ENCODE measurements around the gene SLC35E2B.
"Not testable (repeated sequence)": the region's sequence is repeated elsewhere in the genome, so short reads cannot be mapped to it uniquely, and the experiment has no call there.

SLC35E2B gene

GRCh38 chr1:1702506-1702905, 9.9 kb upstream of the SLC35E2B start:
- DNase-seq, result not testable (repeated sequence)

- DNase-seq, result not testable (repeated sequence)
Observed at GRCh38 chr1:1700557-1700956, 8.0 kb upstream of the SLC35E2B start.

- DNase-seq, result not testable (repeated sequence)
Observed at GRCh38 chr1:1700067-1700466, 7.5 kb upstream of the SLC35E2B start.

GRCh38 chr1:1699061-1699460, 6.5 kb upstream of the SLC35E2B start:
- not testable (repeated sequence) for DNase-seq

GRCh38 chr1:1697358-1698183, 5.0 kb upstream of the SLC35E2B start:
- DNase-seq, result not testable (repeated sequence)

GRCh38 chr1:1696431-1697357, 4.1 kb upstream of the SLC35E2B start:
- DNase-seq, result not testable (repeated sequence)

DNA sequence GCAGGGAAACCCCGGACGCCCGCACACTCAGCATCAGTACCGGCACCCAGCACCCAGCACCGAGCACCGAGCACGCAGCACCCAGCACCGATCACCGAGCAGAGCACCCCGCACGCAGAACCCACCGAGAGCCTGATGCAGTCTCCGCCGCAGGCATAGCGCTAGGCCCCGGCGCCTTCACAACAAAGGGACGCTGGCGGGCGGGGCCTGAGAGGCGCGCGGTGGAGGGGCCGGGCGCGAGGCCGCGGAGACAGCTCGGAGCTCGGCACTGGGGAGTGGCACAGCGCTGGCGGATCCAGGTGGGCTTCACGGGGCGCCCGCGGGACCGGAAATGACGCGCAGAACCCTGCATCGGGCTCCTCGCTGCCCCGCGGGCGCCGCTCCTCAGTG, 276 bp downstream of the SLC35E2B start:
- peak; percentile 70 for DNase-seq

DNA sequence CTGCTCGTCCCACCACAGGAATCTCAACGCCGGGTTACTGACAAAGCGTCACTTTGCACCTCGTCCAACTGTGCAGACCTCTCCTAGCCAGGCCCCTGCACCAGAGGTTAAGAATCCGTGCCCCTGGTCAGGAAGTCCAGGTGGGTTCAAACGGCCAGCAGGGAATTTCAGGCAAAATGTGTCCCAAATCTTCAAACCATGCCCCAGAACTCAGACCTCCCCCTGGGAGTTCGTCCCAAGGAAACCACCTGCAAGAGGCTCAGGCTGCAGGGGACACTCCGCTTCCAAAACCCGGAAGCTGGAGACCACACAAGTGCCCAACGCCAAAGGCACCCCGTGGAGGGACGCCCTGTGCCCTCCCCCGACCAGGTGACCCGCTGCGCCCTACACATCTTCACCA, 1.2 kb downstream of the SLC35E2B start:
- not testable (repeated sequence) for DNase-seq

GRCh38 chr1:1689526-1689925, 3.1 kb downstream of the SLC35E2B start:
- DNase-seq, result not testable (repeated sequence)

DNA sequence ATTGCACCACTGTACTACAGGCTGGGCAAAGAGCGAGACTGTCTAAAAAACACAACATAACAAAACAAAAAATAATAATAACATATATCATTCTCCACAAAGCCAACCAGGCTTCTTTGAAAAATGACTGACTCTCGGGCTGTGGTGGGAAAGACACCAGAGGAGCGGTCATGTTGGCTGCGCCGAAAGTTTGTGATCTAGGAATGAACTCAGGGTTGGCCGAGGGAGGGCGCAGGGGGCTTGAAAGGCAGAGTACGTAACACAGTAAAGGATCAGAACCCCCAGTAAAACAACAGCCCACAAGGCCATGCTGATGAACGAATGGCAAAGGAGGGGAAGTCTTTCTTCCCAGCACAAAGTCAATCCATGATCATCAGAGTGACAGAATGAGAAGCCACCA, 4.7 kb downstream of the SLC35E2B start:
- DNase-seq, result no peak

DNA sequence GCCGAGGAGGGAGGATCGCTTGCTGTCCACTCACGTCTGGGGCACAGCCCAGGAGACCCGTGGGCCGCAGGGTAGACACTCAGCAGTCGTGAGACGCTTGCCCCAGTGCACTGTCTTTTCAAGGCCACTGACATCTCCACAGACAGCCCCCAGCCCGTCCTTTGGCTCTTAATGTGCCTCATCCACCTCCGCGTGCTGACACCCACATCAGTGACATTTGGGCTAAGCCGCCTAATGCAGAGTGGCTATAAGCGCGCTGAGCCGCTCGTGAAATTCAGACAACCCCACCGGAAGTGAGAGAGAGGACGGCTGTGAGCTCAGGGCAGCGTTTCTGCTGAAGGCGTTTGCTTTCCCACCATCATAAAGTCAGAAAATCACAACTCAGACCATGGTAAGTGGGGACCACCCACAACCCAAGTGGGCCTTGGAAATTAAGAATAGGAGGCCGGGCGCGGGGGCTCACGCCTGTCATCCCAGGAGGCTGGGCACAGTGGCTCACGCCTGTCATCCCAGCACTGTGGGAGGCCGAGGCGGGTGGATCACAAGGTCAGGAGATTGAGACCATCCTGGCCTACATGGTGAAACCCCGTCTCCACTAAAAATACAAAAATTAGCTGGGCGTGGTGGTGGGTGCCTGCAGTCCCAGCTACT, 8.4 kb downstream of the SLC35E2B start:
- DNase-seq, result no peak

GRCh38 chr1:1683104-1683905, 9.3 kb downstream of the SLC35E2B start:
- DNase-seq, result no peak

DNA sequence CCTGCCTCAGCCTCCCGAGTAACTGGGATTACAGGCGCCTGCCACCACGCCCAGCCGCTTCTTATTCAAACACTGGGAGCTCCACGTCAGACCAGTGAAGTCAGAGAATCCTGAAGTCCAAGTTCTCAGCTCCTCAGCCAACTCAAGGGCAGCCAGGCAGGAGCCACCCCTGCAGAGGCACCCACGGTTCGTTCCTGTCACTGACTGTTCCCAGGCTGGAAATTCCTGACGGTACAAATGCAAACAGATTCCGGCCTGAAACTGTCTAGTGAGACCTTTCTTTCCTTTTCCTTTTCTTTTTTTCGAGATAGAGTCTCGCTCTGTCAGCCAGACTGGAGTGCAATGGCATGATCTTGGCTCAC, 11.7 kb downstream of the SLC35E2B start:
- DNase-seq, result no peak

DNA sequence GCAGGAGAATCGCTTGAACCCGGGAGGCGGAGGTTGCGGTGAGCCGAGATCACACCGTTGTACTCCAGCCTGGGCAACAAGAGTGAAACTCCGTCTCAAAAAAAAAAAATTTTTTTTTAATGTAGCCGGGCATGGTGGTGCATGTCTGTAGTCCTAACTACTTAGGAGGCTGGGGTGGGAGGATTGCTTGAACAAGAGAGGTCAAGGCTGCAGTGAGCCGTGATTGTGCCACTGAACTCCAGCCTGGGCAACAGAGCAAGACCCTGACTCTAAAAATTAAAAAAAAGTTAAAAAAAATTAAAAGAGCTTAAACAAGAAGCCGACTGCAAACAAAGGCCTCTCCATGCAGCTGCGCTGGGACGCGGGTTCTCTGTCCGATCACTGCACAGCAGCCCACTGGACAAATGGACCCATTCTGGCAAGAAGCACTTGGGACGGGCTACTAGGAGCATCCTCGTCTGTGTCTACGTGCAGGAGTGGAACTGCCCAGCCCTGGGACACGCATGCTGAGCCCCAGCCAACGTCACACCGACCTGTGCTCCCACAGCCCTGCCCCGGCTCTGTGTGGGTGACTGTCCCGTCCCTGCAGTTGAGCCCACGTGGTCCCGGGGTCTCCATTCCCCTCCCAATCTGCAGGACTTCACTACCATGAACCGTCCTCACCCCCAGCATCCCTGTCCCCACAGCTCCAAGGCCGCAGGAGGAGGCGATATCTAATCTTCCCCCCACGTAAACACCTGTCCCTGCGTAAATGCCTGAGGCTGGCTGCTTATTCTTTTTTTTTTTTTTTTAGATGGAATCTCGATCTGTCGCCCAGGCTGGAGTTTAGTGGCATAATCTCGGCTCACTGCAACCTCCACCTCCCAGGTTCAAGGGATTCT, 12.3 kb downstream of the SLC35E2B start:
- DNase-seq, result no peak

DNA sequence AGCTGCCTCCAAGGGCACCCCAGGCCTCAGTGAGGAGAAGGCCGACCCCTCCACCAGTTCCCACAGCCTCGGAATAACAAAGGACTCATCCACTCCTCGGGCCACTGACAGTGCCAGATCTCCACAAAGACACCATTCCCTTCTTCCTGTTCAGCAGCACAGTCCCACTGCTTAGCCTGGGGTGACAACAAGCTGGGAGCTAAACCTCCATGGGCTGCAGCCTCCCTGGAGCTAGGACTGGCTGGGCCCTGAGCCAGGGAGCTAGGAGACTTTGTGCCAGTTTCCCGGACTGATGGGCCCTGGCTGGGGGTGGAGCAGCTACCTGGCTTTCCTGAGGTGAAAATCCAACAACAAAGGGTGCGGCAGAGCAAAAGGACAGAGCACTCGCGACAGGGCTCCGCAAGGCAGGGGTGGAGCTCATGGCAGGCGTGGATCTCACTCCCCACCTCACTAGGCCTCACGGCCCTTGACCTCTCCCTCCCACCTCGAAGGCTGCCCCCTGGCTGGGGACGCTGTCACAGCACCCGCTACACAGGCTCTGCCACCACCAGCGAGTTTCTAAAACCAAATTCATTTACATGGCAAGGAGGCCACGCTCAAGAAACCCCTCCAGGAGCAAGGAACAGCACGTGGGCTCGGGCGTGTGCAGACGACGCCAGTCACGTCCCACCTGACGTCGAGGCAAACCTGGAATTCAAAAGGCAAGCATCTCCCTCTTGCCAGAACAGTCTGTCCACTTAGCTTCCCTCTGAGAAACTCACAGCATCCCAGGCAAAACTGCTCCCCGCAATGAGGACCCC, 13.8 kb downstream of the SLC35E2B start:
- peak; percentile 46 for DNase-seq

DNA sequence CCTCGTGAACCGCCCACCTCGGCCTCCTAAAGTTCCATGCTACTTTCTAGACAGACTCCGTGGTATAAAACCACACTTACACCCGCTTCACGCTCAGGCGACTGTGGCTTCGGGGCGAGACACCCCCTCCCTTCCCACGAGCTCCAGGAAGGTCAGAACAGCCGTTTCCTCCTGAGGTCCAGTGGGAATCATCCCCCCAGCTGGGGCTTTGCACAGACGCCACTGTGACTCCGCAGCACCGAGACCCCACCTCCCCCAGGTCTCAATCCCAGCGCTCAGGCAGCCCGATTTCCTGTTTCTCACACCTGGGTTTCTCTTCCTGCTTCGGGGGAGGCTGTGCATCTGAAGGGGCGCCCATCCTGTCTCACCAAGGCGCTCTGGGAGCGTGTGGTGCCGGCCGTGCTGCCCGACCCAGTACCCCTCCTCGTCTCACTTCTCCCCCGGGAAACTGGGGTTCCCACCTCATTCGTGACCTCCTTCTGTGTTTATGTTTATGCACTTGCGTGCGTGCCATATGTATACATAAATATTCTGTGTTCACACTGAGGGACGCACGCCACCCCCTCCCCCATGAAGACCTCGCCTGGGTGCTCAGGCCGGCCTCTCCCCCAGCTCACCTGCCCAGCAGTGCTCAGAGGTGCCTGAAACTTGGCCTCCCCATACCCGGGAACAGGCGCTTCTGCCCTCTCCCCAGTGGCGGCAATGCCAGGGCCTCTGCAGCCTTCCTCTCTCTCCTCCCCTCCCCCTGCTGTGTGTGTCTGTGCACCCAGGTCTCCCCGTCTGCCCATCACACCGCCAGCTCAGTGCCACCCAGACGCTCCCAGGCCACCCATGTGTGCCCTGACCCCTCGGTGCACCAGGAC, 14.6 kb downstream of the SLC35E2B start:
- DNase-seq, result peak; percentile 40

GRCh38 chr1:1676087-1676486, 16.5 kb downstream of the SLC35E2B start:
- DNase-seq, result not testable (repeated sequence)

DNA sequence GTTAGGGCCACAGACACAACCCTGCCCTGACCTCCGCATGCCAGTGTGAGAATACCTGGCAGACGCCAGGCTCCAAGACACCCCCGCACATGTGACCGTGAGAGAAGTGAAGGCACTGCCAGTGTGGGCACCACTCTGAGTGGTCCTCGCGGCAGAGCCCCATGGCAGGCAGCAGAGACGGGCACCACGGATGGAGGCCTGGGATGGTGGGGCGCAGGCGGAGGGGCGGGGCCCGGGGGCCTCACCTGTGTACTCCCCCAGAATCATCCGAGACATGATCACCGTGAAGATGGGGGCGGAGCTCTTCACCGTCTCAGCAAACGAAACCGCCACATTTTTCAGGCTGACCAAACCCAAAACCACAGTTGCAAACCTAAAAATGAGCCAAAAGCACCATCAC, 17.4 kb downstream of the SLC35E2B start:
- DNase-seq, result not testable (repeated sequence)

DNA sequence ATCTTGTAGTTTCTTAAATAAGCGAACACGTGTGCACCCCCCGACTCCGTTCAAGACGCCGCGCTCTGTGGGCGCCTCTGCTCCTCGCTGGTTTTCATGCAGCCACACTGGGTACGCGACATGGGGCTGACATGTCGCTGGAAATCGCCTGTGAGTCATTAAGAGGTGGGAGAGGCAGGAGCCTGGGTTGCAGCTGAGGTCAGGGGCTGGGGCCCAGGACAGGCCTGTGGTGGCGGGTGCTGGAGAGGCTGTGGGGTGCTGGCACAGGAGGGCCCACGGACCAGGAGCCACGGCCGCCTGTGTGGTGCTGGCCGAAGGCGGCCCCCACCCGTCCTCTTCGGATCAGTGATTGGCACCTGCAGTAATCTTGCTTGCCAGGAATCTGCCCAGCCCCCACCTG, 17.8 kb downstream of the SLC35E2B start:
- not testable (repeated sequence) for DNase-seq
